Panc1 (cell line): ENCODE data around the gene CDH26. TPM values are rescaled to one million over a fixed set of nuclear protein-coding genes. Genes with fewer than 3 reads are reported as not detected.
A peak's percentile ranks its signal among the peaks of the same experiment; 100 is the strongest.

Experiments
- ATAC-seq: fragments of 200-7000 bp; cut with Tn5 transposase; 2 replicates; pipeline ENCODE4 v1.9.1; 2020; ENCODE audit warnings: mild to moderate bottlenecking, moderate library complexity
- BruUV-seq: library from RNA; stranded (reverse); fragments of 400-500 nt; replicated peaks from 2 replicates; lab custom pipeline; 2021; lab: Mats Ljungman, UMichigan
- CTCF ChIA-PET: fragments of 300-600 bp; sonication (Branson Sonifier 250); formaldehyde crosslinking; loops from one replicate; lab custom pipeline; 2022; ENCODE audit warnings: antibody characterized with exemption; lab: Charles Lee
- POLR2A ChIA-PET: fragments of 300-600 bp; sonication (Branson Sonifier 250); formaldehyde crosslinking; loops from one replicate; lab custom pipeline; 2022; ENCODE audit warnings: antibody characterized with exemption; lab: Charles Lee
- DNase-seq: peaks from one replicate; pipeline ENCODE4 v3.0.0-alpha.2; 2010; ENCODE audit warnings: low read depth, low spot score
- H3K27ac ChIP-seq: 2 replicates; pipeline ENCODE4 v1.5.1; 2011; ENCODE audit warnings: mild to moderate bottlenecking, low read length, inconsistent platforms
- H3K27me3 ChIP-seq: fragments of 200-500 bp; sonication (Bioruptor generic); 2 replicates; pipeline ENCODE4 v1.6.0; 2014; ENCODE audit warnings: low read length, inconsistent platforms; ENCODE audit not compliant: control insufficient read depth, insufficient read depth
- H3K36me3 ChIP-seq: fragments of 200-500 bp; sonication (Bioruptor generic); 2 replicates; pipeline ENCODE4 v1.5.1; 2014; ENCODE audit warnings: inconsistent platforms, mild to moderate bottlenecking, low read length, moderate library complexity; ENCODE audit not compliant: control insufficient read depth, insufficient read depth
- H3K4me1 ChIP-seq: 2 replicates; pipeline ENCODE4 v1.5.1; 2011; ENCODE audit warnings: inconsistent platforms, mild to moderate bottlenecking, low read length, moderate library complexity; ENCODE audit not compliant: control insufficient read depth, insufficient read depth
- H3K4me3 ChIP-seq, 2 experiments: 2 replicates each; pipeline ENCODE4 v1.5.1; 2011 to 2012; ENCODE audit warnings: low read depth in 2 of 2, low read length in 2 of 2, mild to moderate bottlenecking in 2 of 2, inconsistent platforms in 1 of 2, moderate library complexity in 1 of 2
- H3K9me3 ChIP-seq: fragments of 200-500 bp; sonication (Bioruptor generic); 2 replicates; pipeline ENCODE4 v1.5.1; 2014; ENCODE audit warnings: low read depth, mild to moderate bottlenecking, inconsistent platforms, low read length, moderate library complexity; ENCODE audit not compliant: control insufficient read depth, insufficient read depth
- POLR2AphosphoS5 ChIP-seq: IDR thresholded peaks from 2 replicates; pipeline ENCODE4 v1.6.1; 2012; ENCODE audit warnings: mild to moderate bottlenecking, low read depth, low read length, moderate library complexity
- SIN3A ChIP-seq: IDR thresholded peaks from 2 replicates; pipeline ENCODE4 v1.6.1; 2012; ENCODE audit warnings: low read depth, mild to moderate bottlenecking, low read length, moderate library complexity, borderline replicate concordance; ENCODE audit not compliant: insufficient read depth
- TCF7L2 ChIP-seq: IDR thresholded peaks from 2 replicates; pipeline ENCODE4 v1.6.1; 2011; ENCODE audit warnings: mild to moderate bottlenecking, low read depth, low read length, inconsistent platforms
- in situ Hi-C: cut with HindIII; loops from 2 replicates; pipeline ENCODE4 v1.10.0; 2016; ENCODE audit warnings: low sequenced_read_pairs, low pct_unique_long_range_greater_than_20kb
- intact Hi-C: fragments of 100-400 bp; cut with micrococcal nuclease; formaldehyde crosslinking; loops from one replicate; pipeline ENCODE4 v1.10.0; 2022; ENCODE audit not compliant: unreplicated experiment
- total RNA-seq: library from RNA; stranded (reverse); gene quantifications from one replicate; pipeline ENCODE4 v1.2.1, GENCODE V29; 2021; ENCODE audit not compliant: unreplicated experiment
- TF ChIP-seq, protein P1 (sequence below): fragments of 450-650 bp; IDR thresholded peaks from 2 replicates; pipeline ENCODE4 v1.5.1; 2017; ENCODE audit warnings: mild to moderate bottlenecking
- TF ChIP-seq, protein P2 (sequence below), 2 experiments: IDR thresholded peaks; 2 replicates each; pipeline ENCODE4 v1.6.1; 2011 to 2012; ENCODE audit warnings: low read depth in 2 of 2, control low read depth in 1 of 2, low read length in 1 of 2, mild to moderate bottlenecking in 1 of 2, moderate library complexity in 1 of 2; ENCODE audit not compliant: insufficient read depth in 1 of 2

Gene CDH26
- total RNA-seq, 1 experiment from 2014 or later: 0.46 TPM

DNA sequence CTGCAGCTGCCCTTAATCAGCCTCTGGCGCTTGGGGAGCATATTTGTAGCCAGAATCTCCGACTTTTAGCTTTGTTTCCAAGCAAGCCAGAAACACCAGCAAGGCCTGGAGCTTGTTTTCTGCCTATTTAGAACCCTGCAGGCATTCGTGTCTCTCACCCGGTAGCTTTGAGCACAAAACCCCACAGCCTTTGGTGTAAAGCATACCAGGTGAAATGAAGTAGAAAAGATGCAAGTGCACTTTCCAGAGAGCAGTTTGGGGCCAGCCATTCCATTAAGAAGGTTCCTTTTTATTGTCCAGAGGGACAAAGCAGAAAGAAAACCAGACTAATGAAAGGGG lies 17.3 kb upstream of the CDH26 start:
- ChIA-PET POLR2A (no interaction called here), CTCF (no interaction called here)
- Histone ChIP-seq H3K36me3 (peaks cover 26% of the 10 kb centered on the region), H3K4me3 (peak overlapping the region; percentile 72 to 87), H3K27me3 (no peaks in the 10 kb centered on the region), H3K27ac (peak overlapping the region; percentile 98), H3K9me3 (no peaks in the 10 kb centered on the region), H3K4me1 (peaks cover 36% of the 10 kb centered on the region)
- no TSS peak for BruUV-seq
- intact Hi-C loops: no loop called here
- DNase-seq (no peak), ATAC-seq (no peak)
- in situ Hi-C loops: no loop called here
- TF ChIP-seq POLR2AphosphoS5 (no peak), SIN3A (no peak), TCF7L2 (no peak)
- TF ChIP-seq, protein P1, sequence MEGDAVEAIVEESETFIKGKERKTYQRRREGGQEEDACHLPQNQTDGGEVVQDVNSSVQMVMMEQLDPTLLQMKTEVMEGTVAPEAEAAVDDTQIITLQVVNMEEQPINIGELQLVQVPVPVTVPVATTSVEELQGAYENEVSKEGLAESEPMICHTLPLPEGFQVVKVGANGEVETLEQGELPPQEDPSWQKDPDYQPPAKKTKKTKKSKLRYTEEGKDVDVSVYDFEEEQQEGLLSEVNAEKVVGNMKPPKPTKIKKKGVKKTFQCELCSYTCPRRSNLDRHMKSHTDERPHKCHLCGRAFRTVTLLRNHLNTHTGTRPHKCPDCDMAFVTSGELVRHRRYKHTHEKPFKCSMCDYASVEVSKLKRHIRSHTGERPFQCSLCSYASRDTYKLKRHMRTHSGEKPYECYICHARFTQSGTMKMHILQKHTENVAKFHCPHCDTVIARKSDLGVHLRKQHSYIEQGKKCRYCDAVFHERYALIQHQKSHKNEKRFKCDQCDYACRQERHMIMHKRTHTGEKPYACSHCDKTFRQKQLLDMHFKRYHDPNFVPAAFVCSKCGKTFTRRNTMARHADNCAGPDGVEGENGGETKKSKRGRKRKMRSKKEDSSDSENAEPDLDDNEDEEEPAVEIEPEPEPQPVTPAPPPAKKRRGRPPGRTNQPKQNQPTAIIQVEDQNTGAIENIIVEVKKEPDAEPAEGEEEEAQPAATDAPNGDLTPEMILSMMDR: no peak
- TF ChIP-seq, protein P2, sequence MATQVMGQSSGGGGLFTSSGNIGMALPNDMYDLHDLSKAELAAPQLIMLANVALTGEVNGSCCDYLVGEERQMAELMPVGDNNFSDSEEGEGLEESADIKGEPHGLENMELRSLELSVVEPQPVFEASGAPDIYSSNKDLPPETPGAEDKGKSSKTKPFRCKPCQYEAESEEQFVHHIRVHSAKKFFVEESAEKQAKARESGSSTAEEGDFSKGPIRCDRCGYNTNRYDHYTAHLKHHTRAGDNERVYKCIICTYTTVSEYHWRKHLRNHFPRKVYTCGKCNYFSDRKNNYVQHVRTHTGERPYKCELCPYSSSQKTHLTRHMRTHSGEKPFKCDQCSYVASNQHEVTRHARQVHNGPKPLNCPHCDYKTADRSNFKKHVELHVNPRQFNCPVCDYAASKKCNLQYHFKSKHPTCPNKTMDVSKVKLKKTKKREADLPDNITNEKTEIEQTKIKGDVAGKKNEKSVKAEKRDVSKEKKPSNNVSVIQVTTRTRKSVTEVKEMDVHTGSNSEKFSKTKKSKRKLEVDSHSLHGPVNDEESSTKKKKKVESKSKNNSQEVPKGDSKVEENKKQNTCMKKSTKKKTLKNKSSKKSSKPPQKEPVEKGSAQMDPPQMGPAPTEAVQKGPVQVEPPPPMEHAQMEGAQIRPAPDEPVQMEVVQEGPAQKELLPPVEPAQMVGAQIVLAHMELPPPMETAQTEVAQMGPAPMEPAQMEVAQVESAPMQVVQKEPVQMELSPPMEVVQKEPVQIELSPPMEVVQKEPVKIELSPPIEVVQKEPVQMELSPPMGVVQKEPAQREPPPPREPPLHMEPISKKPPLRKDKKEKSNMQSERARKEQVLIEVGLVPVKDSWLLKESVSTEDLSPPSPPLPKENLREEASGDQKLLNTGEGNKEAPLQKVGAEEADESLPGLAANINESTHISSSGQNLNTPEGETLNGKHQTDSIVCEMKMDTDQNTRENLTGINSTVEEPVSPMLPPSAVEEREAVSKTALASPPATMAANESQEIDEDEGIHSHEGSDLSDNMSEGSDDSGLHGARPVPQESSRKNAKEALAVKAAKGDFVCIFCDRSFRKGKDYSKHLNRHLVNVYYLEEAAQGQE (IDR thresholded peaks at IDR 0.05; ENCODE audit: insufficient read depth in 1 of 2, low read depth in 2 of 2, low read length in 1 of 2): no peak

DNA sequence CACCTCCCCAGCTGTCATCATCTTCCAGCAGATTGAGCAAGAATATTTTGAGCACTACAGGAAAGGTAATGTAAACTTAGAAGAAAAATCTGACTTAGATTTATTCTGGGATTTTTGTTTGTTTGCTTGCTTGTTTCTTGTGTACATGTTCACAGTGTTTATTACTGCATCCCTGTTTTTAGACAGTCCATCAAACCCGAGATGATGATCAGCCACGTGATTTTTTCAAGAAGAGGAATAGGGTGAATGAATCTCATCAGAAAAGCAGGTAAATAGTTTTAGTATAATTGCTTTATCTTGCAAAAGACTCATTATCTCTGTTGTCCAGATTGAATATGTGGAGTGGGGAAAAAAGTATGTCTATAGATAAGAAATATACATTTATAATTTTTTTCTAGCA lies 16.0 kb upstream of the CDH26 start:
- no peak overlapping the region for H3K27ac ChIP-seq
- DNase-seq: no peak
- intact Hi-C loops: no loop called here
- CTCF ChIA-PET: no interaction called here
- H3K4me3 ChIP-seq: no peak overlapping the region
- H3K4me1 ChIP-seq: peaks cover 22% of the 10 kb centered on the region
- in situ Hi-C loops: no loop called here
- H3K36me3 ChIP-seq: peaks cover 26% of the 10 kb centered on the region
- BruUV-seq: no TSS peak
- POLR2A ChIA-PET: no interaction called here
- TF ChIP-seq TCF7L2: no peak
- H3K27me3 ChIP-seq: no peaks in the 10 kb centered on the region
- no peak for ATAC-seq
- H3K9me3 ChIP-seq: no peaks in the 10 kb centered on the region

DNA sequence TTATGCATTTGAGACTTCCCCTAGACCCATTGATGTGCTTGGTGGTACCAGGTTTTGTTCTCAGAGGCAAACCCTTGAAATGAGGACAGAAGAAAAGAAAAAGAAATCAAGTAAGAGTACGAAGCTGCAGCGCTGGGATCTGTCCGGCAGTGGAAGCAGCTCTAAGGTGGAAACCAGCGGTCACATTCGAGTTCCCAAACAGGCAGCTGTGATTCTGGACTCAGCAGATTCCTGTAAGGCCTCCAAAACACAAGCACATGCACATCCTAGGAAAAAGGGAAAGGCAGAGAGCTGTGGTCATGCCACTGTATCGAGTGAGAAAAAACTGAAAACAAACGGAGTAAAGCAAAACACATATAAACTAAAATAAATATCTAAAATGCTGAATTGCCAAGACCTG lies 13.5 kb upstream of the CDH26 start:
- no peak for TF ChIP-seq TCF7L2
- no peak for TF ChIP-seq POLR2AphosphoS5
- TF ChIP-seq SIN3A: no peak
- TF ChIP-seq, protein P1: no peak
- TF ChIP-seq, protein P2 (IDR thresholded peaks at IDR 0.05; ENCODE audit: insufficient read depth in 1 of 2, low read depth in 2 of 2, low read length in 1 of 2): no peak
- BruUV-seq: no TSS peak
- ChIA-PET CTCF (interaction anchor here (1.3 kb wide), 1 partner anchor 11 kb away, joined by 5 read pairs; the partner anchor contains the start of gene SYCP2), POLR2A (no interaction called here)
- peaks cover 6% of the 10 kb centered on the region; the same call in 1 of the 2 replicates for H3K4me1 ChIP-seq
- in situ Hi-C loops: no loop called here
- intact Hi-C loops: no loop called here
- H3K36me3 ChIP-seq: peaks cover 26% of the 10 kb centered on the region
- no peaks in the 10 kb centered on the region for H3K9me3 ChIP-seq
- H3K27me3 ChIP-seq: no peaks in the 10 kb centered on the region
- H3K4me3 ChIP-seq: no peak overlapping the region
- DNase-seq (no peak), ATAC-seq (no peak)
- H3K27ac ChIP-seq: no peak overlapping the region
